Stimulated activated CD8-positive, alpha-beta memory T cell treated with anti-CD3 and anti-CD28 coated beads, Interleukin-12 subunit alpha, Interleukin-12 subunit beta, amount 100 ng/mL, for 1 hour (primary cell): ENCODE measurements around the gene AKIP1.
"Not testable (repeated sequence)": the region's sequence is repeated elsewhere in the genome, so short reads cannot be mapped to it uniquely, and the experiment has no call there.

Source experiments
- DNase-seq: peaks from one replicate; pipeline ENCODE4 v3.0.0-alpha.2; 2020; ENCODE audit warnings: low read depth

The AKIP1 gene

GRCh38 chr11:8911029-8911823, at the start of gene AKIP1:
AKIP1 (plus strand) TSS chr11:8911189; CDS start chr11:8911450, 261 bp downstream.
- peak; percentile 60 for DNase-seq

GRCh38 chr11:8863838-8864237, 47.2 kb upstream of the AKIP1 start:
- no peak for DNase-seq

- DNase-seq = no peak
These were observed 45.7 kb upstream of the AKIP1 start for GRCh38 chr11:8865304-8865703.

GRCh38 chr11:8867035-8867434, 44.0 kb upstream of the AKIP1 start:
- no peak for DNase-seq

GRCh38 chr11:8867931-8868631, 42.9 kb upstream of the AKIP1 start:
- no peak for DNase-seq

GRCh38 chr11:8870411-8871170, 40.4 kb upstream of the AKIP1 start:
- no peak for DNase-seq

GRCh38 chr11:8871171-8871775, 39.7 kb upstream of the AKIP1 start:
- DNase-seq = no peak

- no peak for DNase-seq
These were observed 39.0 kb upstream of the AKIP1 start for GRCh38 chr11:8871962-8872361.

GRCh38 chr11:8873741-8874405, 37.1 kb upstream of the AKIP1 start:
- DNase-seq = no peak

- DNase-seq = no peak
These were observed 32.2 kb upstream of the AKIP1 start for GRCh38 chr11:8878771-8879170.

- DNase-seq = not testable (repeated sequence)
These were observed 29.4 kb upstream of the AKIP1 start for GRCh38 chr11:8881585-8881984.

- no peak for DNase-seq
These were observed 24.7 kb upstream of the AKIP1 start for GRCh38 chr11:8886322-8886721.

GRCh38 chr11:8891185-8891584, 19.8 kb upstream of the AKIP1 start:
- not testable (repeated sequence) for DNase-seq

- DNase-seq = no peak
These were observed 11.8 kb upstream of the AKIP1 start for GRCh38 chr11:8899119-8899753.

GRCh38 chr11:8905528-8906165, 5.3 kb upstream of the AKIP1 start:
- no peak for DNase-seq

GRCh38 chr11:8907116-8907515, 3.9 kb upstream of the AKIP1 start:
- no peak for DNase-seq

GRCh38 chr11:8908099-8908498, 2.9 kb upstream of the AKIP1 start:
- no peak for DNase-seq

GRCh38 chr11:8910649-8911026, 351 bp upstream of the AKIP1 start:
- no peak for DNase-seq

GRCh38 chr11:8913961-8914660, 3.1 kb downstream of the AKIP1 start:
- peak; percentile 14 for DNase-seq

GRCh38 chr11:8914661-8915018, 3.7 kb downstream of the AKIP1 start:
- no peak for DNase-seq
